Measurements from ENCODE around the gene CCDC188.

CCDC188 gene

GRCh38 chr22:20131859-20132685, 18.8 kb downstream of the CCDC188 start:
- DNase-seq = no peak

- no peak for DNase-seq
These were observed 19.3 kb downstream of the CCDC188 start, which contains the start of gene ZDHHC8 for GRCh38 chr22:20131597-20131858. Gene ZDHHC8, plus strand, starts transcription at chr22:20131804. Its CDS starts 144 bp downstream, at chr22:20131948.

DNA sequence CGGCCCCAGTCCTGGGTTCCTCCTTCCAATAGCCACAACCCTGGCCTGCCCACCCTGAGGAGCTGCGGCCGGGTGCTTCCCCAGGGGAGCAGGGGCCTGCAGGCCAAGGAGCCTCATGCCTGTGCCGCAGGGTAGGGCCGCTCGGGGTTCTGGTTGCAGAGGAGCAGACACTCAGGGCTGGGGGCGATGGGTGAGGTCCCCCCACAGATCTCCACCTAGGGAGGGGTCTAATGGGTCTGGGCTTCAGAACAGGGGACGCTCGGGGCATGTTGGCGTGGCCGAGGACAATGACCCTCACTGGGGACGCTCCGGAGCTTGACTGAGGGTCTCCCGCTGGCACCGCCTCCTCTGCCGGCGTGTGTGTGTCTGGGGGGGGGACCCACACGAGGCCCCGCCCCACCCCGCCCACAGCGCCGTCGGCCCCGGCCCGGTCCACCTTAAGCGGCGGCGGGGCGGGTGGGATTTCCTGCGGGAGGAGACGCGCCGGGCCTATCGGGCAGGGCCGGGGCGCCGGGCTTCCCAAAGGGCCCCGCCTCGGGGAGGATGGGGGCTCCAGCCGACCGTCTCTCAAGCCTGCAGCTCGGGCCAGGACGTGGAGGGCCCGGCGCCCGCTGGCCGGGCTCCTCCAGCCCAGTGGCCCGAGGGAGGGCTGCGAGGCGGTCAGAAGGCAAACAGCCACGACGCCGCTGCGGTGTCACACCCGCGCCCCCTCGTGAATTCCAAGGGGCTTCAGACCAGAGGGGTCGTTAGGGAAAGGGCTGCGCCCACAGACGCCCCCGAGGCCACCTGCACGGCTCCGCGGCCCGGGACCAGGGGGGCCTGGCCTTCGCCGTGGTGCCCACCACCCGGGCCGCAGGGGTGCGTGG, 19.9 kb downstream of the CCDC188 start:
- peak; percentile 73 for DNase-seq

- DNase-seq = no peak
These were observed 20.5 kb downstream of the CCDC188 start for GRCh38 chr22:20130319-20130718.

- DNase-seq = no peak
These were observed 21.2 kb downstream of the CCDC188 start for GRCh38 chr22:20129747-20130014.

GRCh38 chr22:20128902-20129746, 21.7 kb downstream of the CCDC188 start:
- peak; percentile 30 for DNase-seq

DNA sequence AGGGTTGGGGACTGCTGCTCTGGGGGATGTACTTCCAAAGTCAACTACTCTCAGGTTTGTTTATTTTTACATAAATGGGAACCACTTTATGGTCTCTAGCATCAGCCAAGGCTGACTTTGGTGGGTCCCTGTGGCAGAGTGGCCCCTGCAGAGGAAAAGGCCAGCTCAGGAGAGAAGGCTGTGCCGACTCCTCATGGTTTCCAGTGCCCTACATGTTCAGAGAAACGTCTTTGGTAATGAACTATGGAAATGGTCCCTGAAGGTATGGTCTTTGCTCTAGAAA, 22.3 kb downstream of the CCDC188 start:
- DNase-seq = no peak

- no peak for DNase-seq
These were observed 22.8 kb downstream of the CCDC188 start for GRCh38 chr22:20127869-20128618.

DNA sequence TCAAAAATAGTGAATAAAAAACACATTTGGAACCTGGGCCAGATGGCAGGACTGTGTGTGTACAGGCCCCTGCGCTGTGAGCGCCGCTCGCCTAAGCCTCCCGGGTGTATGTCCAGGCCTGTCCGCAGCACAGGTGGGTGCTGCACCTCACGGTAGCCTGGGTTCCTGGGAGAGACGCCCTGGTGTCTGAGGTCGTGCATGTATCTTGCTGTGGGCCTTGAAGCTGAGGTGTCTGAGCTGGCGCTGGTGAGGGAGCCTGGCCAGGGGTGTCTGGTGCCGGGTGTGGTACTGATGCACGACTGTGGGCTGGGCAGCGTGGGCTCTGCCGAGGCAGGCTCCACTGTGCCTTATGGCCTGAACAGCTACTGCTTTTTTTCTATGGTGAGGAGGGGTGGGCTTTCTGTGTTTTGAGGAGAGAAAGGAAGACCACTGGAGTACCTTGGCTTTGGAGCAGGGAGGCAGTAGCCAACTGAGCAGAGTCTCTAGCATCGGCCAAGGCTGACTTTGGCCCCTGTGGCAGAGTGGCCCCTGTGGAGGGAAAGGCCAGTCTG, 23.5 kb downstream of the CCDC188 start:
- no peak for DNase-seq

GRCh38 chr22:20126284-20127029, 24.4 kb downstream of the CCDC188 start:
- no peak for DNase-seq

- no peak for DNase-seq
These were observed 25.4 kb downstream of the CCDC188 start for GRCh38 chr22:20125201-20126174.

DNA sequence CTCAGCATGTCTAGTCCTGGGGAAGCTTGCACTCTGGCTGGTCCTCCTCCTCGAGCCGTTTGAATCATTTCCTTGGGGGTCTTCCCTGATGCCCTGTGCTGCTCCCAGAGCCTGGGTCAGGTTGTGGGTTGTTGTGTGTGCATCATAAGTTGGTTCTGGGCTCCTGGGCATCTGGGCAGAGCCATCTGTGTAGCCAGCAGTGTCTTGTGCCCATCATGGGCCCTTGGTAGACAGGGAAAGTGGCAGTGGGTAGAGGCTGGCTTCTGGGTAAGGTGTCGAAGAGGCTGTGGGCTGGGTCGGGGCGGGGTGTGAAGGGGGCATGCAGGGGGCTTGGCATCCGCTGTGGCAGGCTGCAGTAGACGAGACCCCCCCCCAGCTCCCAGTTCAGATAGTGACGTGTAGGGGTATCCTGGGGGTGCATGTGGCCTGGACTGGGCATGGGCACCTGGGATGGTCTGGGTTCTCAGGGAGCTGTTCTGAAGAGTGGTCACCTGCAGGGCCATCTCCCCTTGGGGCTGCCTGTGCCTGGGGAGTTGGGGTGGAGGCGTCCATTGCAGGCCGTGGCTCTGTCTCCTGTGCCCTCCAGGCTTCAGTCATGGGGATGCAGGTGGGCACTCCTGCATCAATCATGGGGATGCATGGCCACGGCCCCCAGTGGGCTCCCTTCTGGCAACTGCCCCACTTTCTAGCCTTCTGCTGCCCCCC, 26.6 kb downstream of the CCDC188 start:
- no peak for DNase-seq

- DNase-seq = no peak
These were observed 27.3 kb downstream of the CCDC188 start for GRCh38 chr22:20123366-20124082.

GRCh38 chr22:20121856-20122415, 28.9 kb downstream of the CCDC188 start:
- no peak for DNase-seq

- no peak for DNase-seq
These were observed 32.4 kb downstream of the CCDC188 start for GRCh38 chr22:20118300-20119020.

DNA sequence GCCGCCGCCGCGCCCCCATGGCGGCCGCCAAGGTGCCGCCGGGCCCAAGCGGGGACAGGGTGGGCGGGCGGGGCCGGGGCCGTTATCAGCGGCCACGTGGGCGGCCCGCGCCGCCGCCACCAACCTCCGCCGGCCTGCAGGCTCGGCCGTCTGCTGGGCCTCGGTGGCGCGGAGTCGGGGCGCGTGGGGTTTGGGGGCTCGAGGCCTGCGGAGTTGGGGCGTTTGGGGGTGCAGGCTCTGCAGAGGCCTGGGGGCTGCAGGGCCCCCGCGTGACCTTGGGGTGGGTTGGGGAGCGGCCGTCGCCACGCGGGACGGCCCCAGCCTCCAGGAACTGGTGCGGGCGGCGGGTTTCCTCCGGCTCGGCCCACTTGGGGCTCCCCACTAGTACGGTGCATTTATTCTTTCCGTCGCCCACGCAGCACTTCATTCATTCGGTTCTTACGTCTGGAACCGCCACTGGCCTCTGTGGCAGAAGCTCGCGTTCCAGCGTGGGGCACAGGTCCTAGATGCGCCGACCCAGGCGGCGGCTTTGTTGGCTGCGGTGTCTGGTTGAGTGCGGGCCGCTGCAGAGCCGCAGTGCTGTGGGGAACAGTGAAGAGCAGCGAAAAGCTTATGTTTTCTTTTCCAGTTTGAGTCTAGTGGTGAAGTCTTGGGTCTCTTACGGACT, 33.1 kb downstream of the CCDC188 start:
- peak; percentile 38 for DNase-seq

DNA sequence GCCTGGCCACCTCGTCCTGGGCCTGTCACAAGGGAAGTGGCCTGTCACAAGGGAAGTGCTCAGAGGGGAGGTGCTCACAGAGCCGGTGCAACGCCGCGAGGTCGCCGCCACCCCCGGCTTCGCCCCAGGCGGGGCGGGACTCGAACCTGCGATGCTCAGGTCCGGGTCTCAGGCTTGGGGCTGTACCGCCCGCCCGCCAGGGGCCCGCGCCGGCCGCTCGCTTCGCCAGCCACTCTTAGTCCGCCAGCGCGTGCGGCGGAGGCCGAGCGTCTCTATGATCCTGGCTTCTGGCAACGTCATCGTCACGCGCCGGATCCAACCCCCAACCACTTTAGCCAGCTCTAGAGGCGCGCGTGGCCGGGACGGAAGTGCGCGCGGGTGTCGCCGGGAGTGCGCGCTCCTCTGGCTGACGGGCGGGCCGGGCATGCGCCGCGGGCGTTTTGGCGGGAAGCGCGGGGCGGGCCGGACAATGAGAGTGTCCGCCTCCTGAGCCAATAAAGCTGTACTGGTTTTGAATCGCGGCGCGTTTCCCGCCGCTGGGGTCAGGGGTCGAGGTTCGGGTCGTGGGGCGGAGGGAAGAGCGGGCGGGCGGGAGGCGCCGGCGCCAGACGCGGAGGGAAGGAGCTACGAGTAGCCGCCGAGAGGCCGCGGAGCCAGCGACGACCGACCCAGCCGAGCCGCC, 33.8 kb downstream of the CCDC188 start, which contains the start of gene TRMT2A:
Gene TRMT2A (minus strand): TSS at position 276 of the 682 bp plus-strand sequence. CDS start 320 bp downstream, outside the sequence.
- DNase-seq = peak; percentile 97
